Stimulated activated CD8-positive, alpha-beta memory T cell treated with anti-CD3 and anti-CD28 coated beads, Interleukin-12 subunit alpha, Interleukin-12 subunit beta, amount 100 ng/mL, for 1 hour (primary cell): ENCODE results near the gene CALD1.

Experiments
- DNase-seq: peaks from one replicate; pipeline ENCODE4 v3.0.0-alpha.2; 2020; ENCODE audit warnings: low read depth

CALD1 gene

DNA sequence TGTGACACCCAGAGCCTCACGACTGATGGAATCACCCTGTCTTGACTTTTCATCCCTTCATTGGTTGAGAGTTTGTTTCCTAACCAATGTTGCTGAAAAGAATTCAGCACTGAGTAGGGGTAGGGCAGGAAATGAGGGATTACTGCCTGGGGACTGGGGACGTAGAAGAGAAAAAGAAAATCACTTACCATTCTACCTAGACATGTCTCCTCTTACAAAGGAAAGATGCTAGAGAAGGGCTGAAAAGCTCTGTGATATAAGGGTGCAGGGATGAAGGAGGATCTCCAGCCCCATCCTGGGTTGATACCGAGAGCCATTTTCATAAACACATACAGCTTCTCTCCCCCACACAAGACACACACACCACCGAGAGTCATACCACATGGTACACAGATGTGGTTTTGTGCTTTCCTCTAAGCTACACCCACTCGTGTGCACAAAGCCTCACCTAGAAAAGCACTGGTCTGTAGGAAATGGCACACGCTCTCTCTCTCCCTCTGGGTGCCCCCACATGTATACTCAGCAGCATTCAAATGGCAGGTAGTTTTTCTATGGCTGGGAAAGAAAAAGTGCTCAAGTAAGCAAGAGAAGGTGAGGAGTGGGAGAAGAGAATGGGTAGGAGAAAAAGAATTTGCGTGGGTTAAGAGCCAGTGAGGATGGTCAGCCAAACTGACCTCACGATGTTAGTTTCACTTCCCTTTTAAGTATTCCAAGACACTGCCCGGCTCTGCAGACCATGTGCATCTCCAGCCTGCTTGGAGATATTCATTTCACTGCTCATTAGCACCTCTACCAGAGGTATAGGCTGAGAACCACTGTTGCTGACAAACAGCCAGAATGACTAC, 85.8 kb downstream of the CALD1 start:
- DNase-seq = no peak

DNA sequence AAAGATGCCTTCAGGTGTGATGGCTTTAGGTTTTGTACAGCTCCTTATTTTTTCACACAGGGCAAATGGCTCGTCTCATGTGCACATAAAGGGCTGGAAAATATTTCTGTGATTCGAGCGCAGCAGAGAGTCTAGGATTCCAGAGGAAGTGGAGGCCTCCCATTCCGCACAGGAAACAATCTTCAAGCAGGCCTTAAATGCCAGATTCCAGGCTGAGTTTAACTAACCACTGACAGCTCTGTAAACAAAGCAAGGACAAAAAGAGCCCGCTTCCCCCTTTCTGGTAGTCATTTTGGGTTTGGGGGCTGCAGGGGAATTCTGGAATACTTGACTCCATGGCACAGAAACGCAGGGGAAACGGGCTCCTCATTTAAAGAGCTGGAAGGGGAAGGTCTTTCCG, 87.2 kb downstream of the CALD1 start:
- no peak for DNase-seq

DNA sequence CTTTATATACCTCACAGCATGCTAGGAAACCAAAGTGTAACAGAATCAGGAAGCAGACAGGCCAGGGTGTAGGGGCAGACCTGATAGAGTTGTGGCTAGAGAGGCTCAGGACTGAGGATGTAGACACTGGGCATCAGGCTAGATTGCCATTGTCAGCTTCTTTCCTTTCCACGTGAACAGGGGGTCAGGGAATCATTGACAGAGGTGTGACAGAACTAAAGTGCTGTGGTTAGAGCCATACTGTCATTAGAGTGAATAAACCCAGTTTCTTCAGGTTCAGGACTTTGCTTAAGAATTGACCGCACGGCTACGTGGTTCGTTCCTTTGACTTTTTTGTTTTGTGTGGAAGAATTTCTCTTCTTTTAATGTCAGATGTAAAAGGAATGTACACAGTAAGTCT, 90.7 kb downstream of the CALD1 start:
- DNase-seq = no peak

DNA sequence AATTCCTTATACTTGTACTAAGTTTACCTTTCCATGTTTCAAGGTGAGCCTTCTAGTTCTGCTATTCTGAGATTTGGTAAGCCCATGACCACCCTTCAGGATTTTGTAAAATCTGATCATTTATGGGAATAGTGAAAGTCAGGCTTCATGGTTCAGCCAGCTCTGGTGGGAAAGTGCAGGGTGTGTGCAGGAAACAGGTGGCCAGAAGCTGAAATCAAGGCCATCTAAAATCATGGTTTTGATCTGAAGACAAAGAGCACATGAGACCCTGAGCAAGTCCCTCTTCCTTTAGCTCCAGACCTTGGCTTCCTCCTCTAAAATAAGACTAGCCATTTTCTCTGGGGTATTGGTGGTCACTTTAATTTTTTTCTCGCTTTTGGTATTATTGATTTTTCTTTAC, 91.3 kb downstream of the CALD1 start:
- DNase-seq = no peak

DNA sequence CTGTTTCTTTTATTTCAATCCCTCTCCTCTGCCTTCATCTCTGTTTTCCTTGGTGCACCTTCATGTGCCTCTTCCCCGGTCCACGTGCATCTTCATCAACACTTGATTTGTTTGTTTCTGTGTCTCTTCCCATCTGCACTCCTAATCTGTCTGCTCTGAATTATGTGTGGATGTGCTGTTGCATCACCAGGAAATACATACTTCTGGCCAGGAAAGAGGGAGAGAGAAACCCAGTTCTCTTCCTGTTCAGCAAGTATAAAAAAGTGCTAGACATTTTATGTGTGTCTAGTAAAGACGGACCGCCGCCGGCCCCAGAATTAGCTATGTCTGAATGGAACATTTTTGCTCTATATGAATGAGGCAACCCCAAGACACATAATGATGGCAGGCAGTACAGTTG, 93.8 kb downstream of the CALD1 start:
- DNase-seq = no peak

DNA sequence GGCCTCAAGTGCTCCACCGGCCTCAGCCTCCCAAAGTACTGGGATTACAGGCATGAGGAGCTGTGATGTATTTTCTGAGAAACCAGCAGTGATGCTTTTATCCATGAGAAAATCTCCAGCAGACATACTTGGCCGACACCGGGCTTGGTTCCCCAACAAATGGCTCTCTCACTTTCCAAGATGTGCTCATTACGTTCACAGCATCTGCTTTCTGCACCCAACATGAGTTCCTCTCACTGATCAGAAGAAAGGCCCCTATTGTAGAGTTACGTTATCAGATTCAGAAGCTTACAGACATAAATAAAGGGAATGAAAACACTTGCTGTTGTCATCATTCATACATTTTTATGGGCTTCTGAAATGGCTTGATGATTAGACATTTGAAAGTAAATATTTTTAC, 95.0 kb downstream of the CALD1 start:
- DNase-seq = no peak

DNA sequence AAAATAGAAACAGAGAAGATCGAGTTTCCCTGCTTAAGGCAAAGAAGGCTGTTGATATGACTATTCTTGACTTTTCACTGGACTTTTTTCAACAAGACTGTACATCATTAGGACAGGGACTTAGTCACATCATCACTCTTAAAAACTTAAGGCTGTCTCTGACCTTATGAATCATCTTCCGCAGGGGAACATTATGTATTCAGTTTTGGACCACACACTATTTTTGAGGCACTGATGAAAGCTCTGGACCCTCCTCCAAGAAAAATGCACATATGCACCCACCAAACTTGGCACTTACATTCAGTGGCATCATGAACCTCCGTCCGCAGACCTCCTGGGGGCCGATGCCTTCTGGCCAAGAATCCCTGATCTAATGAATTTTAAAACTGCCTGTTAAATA, 96.4 kb downstream of the CALD1 start:
- DNase-seq = no peak

DNA sequence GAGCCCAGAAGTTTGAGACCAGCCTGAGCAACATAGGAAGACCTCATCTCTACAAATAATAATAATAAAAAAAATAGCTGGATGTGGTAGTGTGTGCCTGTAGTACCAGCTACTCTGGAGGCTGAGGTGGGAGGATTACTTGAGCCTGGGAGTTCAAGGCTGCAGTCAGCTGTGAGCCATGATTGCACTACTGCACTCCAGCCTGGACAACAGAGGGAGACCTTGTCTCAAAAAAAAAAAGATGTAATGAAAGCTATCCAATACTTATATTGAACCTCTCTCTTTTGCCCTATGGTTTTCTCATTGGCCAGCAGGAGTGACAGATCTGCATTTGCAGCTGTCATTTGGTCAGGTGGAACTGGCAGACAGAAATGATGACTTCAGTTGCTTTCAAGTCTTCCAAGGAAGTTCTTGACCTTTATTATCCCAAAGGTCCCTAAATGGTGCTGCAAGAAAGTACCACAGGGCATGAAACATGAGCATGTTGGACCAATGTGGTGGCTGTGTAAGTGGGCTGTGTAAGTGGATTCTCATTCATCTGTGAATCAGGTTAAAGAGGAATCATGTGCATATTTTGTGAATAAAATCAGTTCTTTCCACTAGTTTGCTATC, 99.4 kb downstream of the CALD1 start:
- DNase-seq = no peak

DNA sequence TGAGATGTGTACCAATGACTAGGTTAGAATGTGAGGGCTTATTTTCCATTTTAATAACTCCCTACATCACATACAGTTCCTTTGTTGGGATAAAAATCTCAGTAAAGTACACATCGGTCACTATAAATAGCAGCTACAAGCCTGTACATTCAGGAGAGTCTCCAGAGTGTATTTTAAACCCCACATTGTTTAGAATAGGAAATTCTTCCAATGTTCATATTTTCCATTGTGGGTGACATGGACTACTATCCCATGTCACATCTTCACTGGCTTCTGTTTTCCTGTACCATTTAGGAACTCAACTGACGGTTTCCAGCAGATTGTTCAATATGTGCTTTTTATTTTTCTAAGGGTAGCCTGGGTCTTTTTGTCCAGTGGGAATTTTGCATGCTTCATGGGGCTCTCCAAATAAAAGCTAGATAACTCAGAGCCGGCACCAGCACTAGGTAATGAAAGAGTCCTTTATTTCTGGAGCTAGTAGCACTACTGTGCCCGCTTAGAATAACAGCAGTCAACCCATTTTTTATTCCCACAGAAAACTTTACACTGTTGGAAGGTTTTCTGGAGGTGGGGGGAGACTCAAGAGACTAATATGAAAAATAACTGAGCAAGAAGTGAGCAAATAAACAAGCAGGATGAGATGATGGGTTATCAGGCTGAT, 100.5 kb downstream of the CALD1 start:
- no peak for DNase-seq

DNA sequence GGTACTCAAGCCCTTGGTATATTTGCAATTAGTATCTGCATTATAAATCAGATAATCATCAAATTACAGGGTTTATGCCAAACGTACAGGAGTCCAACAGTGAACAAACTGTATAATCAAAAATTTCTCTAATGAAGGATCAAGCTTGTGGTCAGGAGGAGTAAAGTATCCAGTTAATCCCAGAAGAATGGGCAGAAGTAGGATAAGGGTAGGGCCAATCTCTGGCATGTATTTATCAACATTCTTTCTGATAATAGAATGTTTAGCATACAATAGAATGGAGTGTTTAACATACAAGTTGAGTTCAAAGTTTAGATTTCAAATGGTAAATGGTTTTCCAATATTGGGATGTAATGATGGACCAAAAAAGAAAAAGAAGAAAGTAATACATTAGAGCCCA, 103.0 kb downstream of the CALD1 start:
- DNase-seq = no peak

DNA sequence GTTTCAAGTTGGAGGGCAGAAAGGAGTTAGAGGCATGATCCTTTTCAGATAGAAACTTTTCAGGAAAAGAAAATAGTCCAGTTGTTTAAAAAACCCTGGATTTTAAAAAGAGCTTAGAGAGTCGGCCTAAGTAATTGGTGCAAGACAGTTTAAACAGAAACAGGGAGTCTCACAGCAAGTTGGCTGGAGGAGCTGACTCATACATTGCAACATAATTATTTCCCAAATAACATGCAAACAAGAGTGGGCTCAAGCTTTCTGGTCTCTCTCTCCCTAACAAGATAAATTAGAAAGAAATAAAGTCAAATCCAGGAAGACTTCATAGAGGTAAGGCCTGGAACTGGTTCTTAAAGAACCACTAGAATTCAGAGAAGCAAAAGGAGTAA, 106.5 kb downstream of the CALD1 start:
- DNase-seq = no peak

DNA sequence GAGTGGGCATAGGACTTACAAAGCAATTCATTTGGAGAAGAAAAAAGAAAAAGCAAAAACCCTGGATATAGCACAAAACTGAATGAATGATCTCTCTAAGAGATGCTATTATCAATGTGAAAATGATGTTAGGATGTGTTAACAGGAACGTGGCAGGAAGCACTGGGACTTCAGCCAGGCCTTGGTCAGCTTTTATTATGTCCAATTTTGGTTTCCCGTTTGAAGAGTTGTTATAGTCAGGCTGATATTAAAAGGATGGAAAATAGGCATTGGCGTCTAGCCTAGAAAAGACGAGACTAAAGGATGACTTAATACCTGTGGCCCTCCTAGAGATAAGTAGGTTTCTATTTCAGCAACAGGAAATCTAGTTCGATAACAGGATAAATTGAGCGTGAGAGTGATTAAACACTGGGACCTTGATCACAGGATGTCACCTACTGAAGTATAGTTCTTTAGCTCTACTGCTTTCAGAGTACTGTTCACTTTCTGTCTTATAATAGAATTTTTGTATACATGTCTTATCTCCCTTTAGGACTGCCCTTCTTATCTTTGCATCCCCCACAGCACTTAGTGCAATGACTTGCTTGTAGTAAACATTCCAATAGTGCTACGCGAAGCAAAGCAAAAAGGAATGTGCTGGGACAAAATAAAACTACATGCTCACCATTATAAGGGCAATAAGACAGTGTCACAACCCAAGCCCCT, 107.1 kb downstream of the CALD1 start:
- no peak for DNase-seq

DNA sequence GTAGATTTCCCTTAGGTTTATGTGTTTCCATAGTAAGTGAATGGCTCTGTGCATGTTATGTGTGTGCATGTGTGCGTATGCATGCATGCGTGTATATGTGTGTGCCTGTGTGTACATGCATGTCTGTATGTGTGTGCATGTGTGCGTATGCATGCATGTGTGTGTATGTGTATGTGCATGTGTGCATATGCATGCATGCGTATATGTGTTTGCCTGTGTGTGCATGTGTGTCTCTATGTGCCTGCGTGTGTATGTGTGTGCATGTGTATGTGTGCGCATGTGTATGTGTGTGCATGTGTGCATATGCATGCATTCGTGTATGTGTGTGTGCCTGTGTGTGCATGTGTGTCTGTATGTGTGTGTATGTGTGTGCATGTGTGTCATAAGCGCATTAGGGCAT, 108.1 kb downstream of the CALD1 start:
- DNase-seq = no peak

DNA sequence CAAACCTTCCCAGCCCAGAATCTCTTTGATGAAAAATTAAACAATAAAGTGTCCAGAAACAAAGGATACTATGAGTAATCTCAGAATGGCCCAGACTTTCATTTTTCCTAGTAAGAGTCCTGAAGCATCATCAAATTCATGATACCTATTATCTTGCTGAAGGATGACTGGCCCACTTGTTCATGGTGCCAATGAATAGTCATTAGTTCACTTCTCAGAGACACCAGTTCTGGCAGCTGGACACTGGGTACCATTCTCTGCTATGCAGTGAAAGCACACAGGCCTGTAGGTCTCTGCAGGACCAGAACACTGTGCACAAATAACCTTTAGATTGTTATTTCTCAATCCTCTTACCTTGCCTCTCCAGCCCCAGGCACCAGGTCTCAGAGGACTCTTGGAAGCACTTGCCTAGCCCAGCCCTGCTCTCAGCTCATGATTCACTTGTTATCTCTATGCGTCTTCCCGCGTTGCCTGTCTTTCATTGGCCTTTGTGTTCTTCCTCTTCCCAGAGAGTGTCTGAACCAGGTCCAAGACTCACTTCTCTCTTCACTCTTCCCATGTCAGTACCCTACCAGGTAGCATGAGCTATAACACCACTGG, 108.8 kb downstream of the CALD1 start:
- no peak for DNase-seq

DNA sequence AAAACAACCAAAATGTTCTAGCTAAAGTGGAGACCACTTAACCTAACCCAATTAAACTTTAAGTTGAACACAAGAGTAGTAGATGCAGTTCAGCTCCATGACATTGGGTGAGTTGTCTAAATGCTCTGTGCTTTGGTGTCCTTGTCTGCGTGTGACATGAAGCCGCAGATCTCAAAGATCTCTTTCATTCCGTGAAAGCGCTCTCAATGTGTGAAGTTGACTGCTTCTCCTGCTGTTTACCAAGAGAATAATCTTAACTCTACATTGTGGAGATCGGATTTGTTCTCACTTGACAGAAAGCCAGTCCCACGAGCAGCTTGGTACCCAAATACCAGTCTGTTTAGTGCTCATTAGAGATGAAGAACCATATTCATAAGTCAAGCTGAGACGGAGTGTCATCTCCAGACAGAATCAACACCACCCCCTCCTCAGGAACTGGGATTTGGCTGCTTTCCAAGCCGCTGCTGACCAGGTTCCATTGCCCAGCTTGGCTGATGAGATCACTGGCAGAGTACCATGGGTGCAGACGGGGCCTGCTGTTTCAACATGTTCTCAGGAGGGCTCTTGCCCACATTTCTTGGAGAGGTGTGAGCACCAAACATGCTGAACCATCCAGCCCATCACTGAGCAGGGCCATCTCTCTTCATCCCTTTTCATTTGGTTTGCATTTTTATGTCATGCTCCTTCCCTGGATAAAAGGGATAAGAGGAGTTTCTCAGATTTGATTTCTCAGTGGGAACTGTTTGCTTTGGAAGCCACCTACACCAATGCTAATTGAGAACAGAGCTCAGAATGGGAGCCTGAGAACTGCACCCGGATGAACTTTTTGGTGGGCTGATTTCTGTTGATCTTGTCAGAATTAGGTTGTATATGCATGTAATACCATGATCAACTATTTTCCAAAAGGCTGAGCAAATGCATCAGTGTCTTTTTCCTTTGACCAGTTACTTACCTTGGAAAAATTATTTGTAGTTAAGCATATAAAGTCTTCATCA, 111.1 kb downstream of the CALD1 start:
- no peak for DNase-seq

DNA sequence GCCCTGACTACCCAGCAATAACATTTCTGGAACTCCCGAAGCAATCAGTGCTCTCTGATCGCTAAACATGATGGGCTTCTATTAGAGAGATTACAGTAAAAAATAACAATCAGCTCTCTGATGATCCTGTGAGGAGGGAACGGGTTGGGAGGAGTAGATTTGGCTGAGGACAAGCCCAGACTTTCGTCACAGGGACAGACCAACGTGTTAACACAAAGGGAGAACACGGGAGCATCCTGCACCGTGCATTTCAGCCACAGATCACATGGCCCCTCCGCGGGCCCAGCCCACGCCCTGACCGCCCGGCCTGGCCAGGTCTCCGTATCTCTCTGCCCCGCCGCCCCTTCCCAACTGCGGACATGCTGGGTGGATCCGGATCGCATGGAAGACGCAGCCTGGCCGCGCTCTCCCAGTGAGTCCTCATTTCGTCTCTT, 111.8 kb downstream of the CALD1 start:
- DNase-seq = no peak

DNA sequence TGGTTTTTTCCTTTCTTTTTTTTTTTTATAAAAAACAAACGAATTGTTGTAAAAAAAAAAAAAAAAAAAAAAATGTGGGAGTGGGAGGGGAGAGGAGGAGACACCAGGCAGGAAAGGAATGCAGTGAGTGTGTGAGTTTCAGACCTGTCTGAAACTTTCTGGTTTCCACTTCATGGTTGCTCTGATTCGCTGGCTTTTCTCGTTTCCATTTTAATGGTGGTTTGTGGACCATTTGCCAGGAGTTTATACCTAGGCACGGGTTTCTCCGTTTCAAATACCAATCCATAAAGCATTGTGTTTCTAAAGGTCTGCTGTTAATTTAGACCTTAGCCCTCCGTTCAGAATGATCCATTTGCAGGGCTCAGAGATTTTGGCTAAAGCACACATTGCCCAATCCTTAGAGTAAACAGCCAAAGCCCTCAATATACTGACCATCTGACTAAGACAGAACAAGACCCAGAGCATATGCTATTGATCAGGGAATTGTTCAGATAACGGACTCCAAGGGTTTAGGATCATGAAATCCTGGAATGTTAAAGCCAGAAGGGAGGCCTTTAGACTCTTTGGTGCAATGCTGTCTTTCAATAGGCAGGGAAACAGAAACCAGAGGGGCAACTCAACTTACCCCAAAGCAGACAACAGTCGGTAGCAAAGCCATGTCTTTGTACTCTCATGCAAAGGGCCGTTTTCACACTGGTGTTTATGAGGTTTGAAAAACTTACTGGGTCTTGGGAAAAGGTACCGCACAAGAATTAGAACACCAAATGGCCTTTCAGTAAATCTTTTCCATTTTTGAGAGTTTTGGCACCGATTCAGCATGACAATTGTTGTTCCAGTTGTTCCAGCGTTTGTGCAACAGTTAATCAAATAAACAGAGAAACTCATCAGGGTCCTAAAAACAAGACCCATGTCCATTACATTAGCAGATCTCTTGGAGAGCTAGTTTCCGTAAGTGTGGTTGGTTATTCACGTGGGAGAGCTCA, 112.6 kb downstream of the CALD1 start:
- DNase-seq = no peak

DNA sequence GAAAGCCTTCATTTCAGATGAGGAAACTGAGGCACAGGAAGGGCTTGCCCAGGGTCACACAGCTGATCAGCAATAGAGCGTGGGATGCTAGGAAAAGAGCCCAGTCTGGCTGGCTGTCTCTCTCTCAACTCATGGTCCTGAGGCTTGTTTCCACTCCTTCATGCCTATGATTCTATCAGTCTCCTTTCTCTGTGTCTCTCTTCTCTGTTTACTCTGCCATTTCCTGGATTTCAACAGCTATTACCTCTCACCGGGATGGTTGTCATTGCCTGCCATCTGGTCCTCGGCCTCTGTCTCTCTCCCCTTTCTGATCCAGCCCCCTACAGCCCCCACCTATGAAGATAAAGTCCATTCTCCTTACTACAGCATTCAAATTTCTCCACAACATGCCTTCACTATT, 113.5 kb downstream of the CALD1 start:
- DNase-seq = no peak

DNA sequence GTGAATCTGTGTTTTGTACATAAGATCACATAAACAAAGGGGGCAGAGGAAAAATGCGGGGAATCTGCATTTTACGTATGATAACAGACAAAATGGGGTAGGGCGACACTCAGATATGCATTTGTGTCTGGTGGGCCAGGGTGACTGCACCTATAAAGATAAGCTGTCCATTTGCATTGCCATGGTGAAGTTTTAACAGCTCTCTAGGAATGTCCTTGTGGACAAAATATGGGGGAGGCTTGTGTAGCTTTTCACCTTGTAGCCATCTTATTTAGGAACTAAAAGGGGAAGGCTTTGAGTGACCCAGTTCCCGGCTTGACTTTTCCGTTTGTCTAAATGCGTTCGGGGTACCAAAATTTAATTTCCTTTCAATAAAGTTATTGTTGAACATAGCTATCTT, 114.5 kb downstream of the CALD1 start:
- no peak for DNase-seq

DNA sequence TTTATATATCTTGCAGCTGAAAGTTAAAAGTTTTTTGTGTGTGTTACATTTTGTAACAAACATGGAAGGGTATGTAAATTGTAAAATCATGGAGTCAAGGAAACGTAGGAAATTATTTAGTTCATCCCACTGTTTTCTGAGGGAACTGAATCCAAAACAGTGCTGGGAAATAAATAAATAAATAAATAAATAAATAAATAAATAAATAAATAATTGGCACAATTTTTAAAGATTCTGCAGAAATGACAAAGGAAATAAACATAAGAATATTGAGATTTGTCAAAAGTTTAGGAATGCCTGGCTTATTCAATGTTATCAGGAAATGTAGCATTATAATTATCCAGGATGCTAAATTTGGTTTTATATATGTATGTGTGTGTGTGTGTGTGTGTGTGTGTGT, 115.5 kb downstream of the CALD1 start:
- DNase-seq = no peak
